Testis (tissue), 2 donors: ENCODE measurements around the gene FBXL7.

ENCODE experiments used
- POLR2A ChIP-seq: fragments of 450-650 bp; IDR thresholded peaks from one replicate; pipeline ENCODE4 v1.6.1; 2017; ENCODE audit warnings: antibody characterized with exemption, mild to moderate bottlenecking, moderate library complexity
- TF ChIP-seq, protein P1 (sequence below), 3 experiments: fragments of 450-650 bp in 2 of 3; fragments of 200-600 bp in 1 of 3; sonication (generic) in 1 of 3; IDR thresholded peaks; one replicate each; pipeline ENCODE4 v1.5.1; 2016 to 2019; ENCODE audit warnings: antibody characterized with exemption in 3 of 3, mild to moderate bottlenecking in 2 of 3, moderate library complexity in 1 of 3

DNA sequence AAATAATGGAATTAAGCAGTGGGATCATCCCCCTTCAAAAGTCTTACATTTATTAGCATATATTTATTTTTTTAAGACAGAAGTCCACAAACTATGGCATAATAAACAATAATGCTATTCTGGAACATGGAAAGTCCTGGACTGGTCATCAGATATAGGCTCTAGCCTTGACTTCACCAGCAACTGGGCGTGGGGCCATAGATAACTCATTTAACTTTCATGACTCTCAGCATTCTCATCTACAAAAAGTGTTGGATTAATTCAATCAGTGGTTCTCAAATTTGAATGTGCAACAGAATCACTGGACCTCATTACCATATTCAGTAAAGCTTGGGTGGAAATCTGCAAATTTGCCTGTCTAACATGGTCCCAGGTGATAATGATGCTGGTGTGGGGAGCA, 253.8 kb downstream of the FBXL7 start:
- TF ChIP-seq, protein P1, sequence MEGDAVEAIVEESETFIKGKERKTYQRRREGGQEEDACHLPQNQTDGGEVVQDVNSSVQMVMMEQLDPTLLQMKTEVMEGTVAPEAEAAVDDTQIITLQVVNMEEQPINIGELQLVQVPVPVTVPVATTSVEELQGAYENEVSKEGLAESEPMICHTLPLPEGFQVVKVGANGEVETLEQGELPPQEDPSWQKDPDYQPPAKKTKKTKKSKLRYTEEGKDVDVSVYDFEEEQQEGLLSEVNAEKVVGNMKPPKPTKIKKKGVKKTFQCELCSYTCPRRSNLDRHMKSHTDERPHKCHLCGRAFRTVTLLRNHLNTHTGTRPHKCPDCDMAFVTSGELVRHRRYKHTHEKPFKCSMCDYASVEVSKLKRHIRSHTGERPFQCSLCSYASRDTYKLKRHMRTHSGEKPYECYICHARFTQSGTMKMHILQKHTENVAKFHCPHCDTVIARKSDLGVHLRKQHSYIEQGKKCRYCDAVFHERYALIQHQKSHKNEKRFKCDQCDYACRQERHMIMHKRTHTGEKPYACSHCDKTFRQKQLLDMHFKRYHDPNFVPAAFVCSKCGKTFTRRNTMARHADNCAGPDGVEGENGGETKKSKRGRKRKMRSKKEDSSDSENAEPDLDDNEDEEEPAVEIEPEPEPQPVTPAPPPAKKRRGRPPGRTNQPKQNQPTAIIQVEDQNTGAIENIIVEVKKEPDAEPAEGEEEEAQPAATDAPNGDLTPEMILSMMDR (IDR thresholded peaks at IDR 0.05) = no peak
- TF ChIP-seq POLR2A = no peak
